ENCODE results near the gene DNAJB12.

The DNAJB12 gene

DNA sequence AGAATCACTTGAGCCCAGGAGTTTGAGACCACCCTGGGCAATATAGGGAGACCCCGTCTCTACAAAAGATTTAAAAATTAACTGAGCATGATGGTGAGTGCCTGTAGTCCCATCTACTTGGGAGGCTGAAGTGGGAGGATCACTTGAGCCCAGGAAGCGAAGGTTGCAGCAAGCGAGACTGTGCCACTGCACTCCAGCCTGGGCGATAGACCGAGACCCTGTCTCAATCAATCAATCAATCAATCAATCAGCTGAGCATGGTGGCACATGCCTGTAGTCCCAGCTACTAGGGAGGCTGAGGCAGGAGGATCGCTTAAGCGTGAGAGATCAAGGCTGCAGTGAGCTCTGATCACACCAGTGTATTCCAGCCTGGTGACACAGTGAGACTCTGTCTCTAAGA, 40.5 kb downstream of the DNAJB12 start:
- H3K4me3 ChIP-seq (replicated peaks; ENCODE audit: low read depth, low read length): no peak overlapping the region
- DNase-seq (ENCODE audit: low read depth): no peak
- TF ChIP-seq CTCF (IDR thresholded peaks at IDR 0.05; ENCODE audit: low read length, missing control alignments): no peak

DNA sequence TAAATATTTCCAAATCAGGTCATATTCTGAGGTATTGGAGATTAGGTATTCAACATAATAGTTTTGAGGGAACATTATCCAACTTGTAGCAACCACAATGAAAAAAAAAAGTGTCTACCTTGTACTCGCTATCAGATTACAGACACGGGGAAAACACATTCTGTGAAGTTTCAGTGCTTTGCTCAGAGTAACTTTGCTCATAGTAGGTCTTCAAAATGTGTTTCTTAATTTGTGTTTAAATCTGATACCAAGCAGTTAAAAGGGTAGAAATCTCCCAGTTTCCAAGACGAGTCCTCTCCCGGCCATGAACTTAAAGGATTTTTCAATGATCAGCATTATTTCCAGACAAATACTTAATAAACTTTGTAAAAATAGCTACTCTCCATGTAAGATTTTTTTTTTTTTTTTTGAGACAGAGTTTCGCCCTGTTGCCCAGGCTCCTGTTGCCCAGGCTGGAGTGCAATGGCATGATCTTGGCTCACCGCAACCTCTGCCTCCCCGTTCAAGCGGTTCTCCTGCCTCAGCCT, 41.8 kb downstream of the DNAJB12 start:
- no peak for TF ChIP-seq CTCF (IDR thresholded peaks at IDR 0.05; ENCODE audit: low read length, missing control alignments)
- H3K4me3 ChIP-seq (replicated peaks; ENCODE audit: low read depth, low read length): no peak overlapping the region
- no peak for DNase-seq (ENCODE audit: low read depth)

- DNase-seq (ENCODE audit: low read depth): no peak
- no peak overlapping the region for H3K4me3 ChIP-seq (replicated peaks; ENCODE audit: low read depth, low read length)
- no peak for TF ChIP-seq CTCF (IDR thresholded peaks at IDR 0.05; ENCODE audit: low read length, missing control alignments)
These were observed 43.1 kb downstream of the DNAJB12 start for GRCh38 chr10:72311667-72312066.

GRCh38 chr10:72310636-72311035, 44.1 kb downstream of the DNAJB12 start:
- H3K4me3 ChIP-seq (replicated peaks; ENCODE audit: low read depth, low read length): no peak overlapping the region
- TF ChIP-seq CTCF (IDR thresholded peaks at IDR 0.05; ENCODE audit: low read length, missing control alignments): no peak
- no peak for DNase-seq (ENCODE audit: low read depth)

- no peak overlapping the region for H3K4me3 ChIP-seq (replicated peaks; ENCODE audit: low read depth, low read length)
- DNase-seq (ENCODE audit: low read depth): peak; percentile 54
- no peak for TF ChIP-seq CTCF (IDR thresholded peaks at IDR 0.05; ENCODE audit: low read length, missing control alignments)
These were observed 44.5 kb downstream of the DNAJB12 start for GRCh38 chr10:72310241-72310633.

GRCh38 chr10:72309290-72310240, 45.2 kb downstream of the DNAJB12 start:
- H3K4me3 ChIP-seq (replicated peaks; ENCODE audit: low read depth, low read length): no peak overlapping the region
- peak; percentile 85 for DNase-seq (ENCODE audit: low read depth)
- no peak for TF ChIP-seq CTCF (IDR thresholded peaks at IDR 0.05; ENCODE audit: low read length, missing control alignments)
